Coronary artery (tissue), 2 donors: Measurements from ENCODE around the gene GPT2.

Experiments
- DNase-seq: peaks from one replicate; pipeline ENCODE4 v3.0.0-alpha.2; 2017; ENCODE audit warnings: low spot score
- H3K27ac ChIP-seq, 2 donors: fragments of 200-600 bp; sonication (generic); one replicate each; pipeline ENCODE4 v1.5.1; 2016 to 2019
- H3K4me3 ChIP-seq: fragments of 200-600 bp; sonication (generic); 2 replicates; pipeline ENCODE4 v1.5.1; 2016; ENCODE audit warnings: mild to moderate bottlenecking, moderate library complexity
- TF ChIP-seq, protein P1 (sequence below): fragments of 200-600 bp; sonication (generic); IDR thresholded peaks from one replicate; pipeline ENCODE4 v1.5.1; 2019; ENCODE audit warnings: antibody characterized with exemption

Gene GPT2

DNA sequence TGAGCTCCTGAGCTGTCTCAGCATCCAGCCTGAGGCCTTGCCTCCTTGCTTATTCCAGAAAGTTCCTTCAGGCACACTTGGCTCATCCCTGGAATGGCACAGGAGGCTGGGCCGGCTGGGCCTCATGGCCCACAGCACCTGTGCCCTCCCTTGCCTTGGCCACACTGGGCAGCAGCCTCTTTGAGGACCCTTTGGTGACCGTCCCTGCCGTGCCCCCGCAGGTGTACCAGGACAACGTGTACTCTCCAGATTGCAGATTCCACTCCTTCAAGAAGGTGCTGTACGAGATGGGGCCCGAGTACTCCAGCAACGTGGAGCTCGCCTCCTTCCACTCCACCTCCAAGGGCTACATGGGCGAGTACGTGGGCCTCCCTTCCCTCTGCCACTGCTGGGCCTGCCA is 34.2 kb downstream of the GPT2 start:
- no peak overlapping the region for H3K27ac ChIP-seq
- no peak for DNase-seq

DNA sequence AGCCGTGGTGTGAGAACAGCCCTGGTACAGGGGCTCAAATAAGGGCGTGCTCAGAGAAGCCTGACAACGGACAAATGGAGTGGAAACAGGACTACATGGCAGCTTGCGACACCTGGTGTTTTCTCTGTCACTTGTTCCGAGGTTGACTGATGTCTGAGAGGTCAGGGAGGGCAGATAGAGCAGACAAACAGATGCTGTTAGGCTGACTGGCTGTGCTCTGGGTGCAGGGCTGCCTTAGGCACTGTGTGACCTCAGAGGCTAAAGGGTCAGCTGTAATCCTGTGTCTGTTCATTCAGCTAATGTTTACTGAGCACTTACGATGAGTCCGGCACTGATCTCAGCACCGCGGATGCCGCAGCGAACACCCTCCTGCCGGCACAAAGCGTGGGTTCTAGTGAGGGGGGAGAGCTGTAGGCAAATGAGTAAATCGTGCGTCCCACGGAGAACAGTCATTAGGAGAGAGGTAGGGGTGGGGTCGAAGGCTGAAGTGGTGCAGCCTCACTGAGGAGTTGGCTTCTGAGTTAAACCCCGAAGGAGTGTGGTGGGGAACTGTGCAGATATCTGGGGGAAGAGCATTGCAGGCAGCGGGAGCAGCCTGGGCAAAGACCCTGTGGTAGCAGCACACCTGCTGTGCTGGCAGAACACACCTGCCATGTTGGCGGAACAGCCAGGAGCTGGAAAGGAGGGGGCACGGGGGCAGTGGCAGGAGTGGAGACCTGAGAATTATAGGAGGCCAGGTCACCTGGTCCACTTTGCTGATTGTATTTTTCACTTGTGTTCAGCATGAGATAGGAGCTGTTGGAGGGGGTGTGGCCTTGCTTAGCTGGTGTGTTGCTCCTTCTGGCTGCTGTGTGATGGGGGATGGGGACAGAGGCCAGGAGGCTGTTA is 35.0 kb downstream of the GPT2 start:
- no peak overlapping the region for H3K27ac ChIP-seq
- TF ChIP-seq, protein P1, sequence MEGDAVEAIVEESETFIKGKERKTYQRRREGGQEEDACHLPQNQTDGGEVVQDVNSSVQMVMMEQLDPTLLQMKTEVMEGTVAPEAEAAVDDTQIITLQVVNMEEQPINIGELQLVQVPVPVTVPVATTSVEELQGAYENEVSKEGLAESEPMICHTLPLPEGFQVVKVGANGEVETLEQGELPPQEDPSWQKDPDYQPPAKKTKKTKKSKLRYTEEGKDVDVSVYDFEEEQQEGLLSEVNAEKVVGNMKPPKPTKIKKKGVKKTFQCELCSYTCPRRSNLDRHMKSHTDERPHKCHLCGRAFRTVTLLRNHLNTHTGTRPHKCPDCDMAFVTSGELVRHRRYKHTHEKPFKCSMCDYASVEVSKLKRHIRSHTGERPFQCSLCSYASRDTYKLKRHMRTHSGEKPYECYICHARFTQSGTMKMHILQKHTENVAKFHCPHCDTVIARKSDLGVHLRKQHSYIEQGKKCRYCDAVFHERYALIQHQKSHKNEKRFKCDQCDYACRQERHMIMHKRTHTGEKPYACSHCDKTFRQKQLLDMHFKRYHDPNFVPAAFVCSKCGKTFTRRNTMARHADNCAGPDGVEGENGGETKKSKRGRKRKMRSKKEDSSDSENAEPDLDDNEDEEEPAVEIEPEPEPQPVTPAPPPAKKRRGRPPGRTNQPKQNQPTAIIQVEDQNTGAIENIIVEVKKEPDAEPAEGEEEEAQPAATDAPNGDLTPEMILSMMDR = no peak
- H3K4me3 ChIP-seq = no peak overlapping the region
- no peak for DNase-seq

More for the DNA sequence above, 34.2 kb downstream of the GPT2 start:
- TF ChIP-seq, protein P1 = no peak
- H3K4me3 ChIP-seq = no peak overlapping the region

DNA sequence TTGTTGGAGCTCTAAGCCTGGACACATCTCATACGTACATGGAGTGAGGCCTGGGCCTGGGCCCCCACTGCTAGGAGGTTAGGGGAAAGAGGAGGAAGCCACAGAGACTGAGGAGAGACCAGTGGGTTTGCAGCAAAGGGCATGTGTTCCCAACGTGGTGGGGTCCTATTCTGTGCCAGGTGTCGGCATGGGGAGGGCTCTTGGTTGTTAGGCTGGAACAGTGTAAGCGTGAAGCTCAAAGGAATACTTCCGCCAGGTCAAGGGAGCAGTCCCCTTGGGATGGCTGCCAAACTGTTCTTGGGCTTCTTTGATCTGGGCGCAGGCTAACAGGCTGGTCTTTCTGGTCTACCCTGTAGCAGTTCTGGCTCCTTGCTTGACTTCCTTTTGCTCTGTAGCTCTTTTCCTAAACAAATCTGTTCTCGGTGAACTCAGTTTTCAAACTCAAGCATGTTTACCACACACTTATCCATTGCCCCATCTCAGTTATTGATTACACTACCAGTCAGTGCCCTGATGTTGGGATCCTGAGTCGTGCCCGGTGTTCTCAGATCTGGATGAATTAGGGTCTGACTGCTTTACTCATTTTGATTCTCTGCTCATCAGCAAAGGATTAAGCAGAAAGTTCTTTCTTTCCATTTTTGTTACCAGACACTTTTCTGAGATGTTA is 36.4 kb downstream of the GPT2 start:
- DNase-seq = no peak
- H3K4me3 ChIP-seq = no peak overlapping the region
- TF ChIP-seq, protein P1 = no peak
- no peak overlapping the region for H3K27ac ChIP-seq

DNA sequence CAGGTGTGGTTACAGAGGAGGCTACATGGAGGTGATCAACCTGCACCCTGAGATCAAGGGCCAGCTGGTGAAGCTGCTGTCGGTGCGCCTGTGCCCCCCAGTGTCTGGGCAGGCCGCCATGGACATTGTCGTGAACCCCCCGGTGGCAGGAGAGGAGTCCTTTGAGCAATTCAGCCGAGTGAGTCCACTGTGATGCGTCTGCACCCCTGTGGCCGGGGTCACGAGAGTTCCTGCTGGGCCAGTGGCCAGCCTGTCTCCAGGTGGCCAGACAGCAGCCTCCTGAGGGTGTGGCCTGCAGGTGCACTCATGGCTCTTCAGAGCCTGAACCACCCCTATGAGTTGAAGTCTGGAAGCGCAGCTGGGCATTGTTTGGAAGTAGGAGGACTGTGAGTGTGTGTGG is 38.1 kb downstream of the GPT2 start:
- Histone ChIP-seq H3K27ac (no peak overlapping the region), H3K4me3 (no peak overlapping the region)
- TF ChIP-seq, protein P1 = no peak
- no peak for DNase-seq

DNA sequence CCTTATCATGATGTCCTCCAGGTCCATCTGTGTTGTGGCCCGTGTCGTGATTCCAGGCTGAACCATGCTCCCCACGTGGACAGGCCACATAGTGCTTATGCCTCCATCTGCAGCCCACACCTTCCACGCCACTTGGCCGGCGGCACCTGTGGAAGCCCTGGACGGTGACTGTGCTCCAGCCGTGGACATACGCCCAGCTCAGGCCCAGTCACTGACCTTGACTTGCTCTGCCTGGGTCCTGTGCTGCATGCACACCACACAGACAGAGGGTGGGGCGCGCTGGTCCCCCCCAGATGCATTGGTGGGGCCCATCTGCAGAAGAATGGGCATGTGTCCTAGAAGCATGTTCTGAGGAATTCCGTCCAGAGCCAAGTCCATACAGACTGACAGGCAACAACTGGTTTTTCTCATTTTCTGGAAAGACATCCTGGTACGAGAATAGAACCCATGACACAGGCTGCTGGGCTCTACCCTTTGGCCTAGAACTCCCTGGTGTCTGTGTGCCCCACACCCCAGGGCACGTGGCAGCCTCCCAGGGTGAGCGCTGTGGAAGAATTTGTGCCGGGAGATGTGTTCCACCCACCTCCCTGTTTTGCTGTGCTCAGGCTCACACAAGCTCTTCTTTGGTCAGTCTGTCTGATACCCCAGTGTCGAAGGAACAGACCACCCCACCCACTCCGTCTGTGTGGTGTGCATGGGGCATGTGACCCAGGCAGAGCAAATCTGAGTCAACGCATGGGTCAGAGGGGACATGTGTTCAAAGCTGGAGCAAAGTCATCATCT is 39.5 kb downstream of the GPT2 start:
- H3K4me3 ChIP-seq = no peak overlapping the region
- no peak overlapping the region for H3K27ac ChIP-seq
- TF ChIP-seq, protein P1 = no peak
- DNase-seq = no peak

DNA sequence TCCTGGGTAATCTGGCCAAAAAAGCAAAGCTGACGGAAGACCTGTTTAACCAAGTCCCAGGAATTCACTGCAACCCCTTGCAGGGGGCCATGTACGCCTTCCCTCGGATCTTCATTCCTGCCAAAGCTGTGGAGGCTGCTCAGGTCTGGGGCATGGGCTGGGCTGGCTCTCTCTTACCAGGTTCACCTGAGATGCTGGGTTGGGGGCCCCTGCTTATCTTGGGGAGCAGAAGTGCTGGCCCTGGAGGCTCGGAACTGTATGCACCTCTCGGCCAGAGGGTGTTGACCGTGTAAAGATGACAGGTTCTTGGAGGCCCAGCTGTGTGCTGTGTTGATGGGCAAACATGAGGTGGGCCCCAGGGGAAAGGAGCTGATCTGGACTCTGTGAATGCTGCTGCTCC is 40.2 kb downstream of the GPT2 start:
- Histone ChIP-seq H3K4me3 (no peak overlapping the region), H3K27ac (no peak overlapping the region)
- DNase-seq = no peak
- TF ChIP-seq, protein P1 = no peak
